ENCODE results near the gene FXYD3. TPM values are rescaled to one million over a fixed set of nuclear protein-coding genes. Genes with fewer than 3 reads are reported as not detected.

FXYD3 gene
- total and polyA plus RNA-seq, 2 donors (not counting 1 experiment from before 2014, with no cell fraction given): not detected

- Histone ChIP-seq H3K36me3 (ENCODE audit: control insufficient read depth, insufficient read depth, low read length) (no peaks in the 10 kb centered on the region), H3K27ac (ENCODE audit: insufficient read depth, low read length) (no peak overlapping the region), H2AFZ (ENCODE audit: low read length) (no peak overlapping the region)
Measured at GRCh38 chr19:35088131-35088913, 27.3 kb upstream of the FXYD3 start.

GRCh38 chr19:35089554-35089953, 26.1 kb upstream of the FXYD3 start:
- Histone ChIP-seq H3K9ac (ENCODE audit: insufficient read depth, low read length) (no peak overlapping the region), H3K4me3 (replicated peaks in 1 of 4; ENCODE audit: control extremely low read depth in 1 of 4, insufficient read depth in 1 of 4, low read depth in 3 of 4, low read length in 4 of 4) (no peak overlapping the region), H2AFZ (ENCODE audit: low read length) (no peak overlapping the region), H3K4me2 (ENCODE audit: extremely low read depth, insufficient read depth, low read length) (no peak overlapping the region), H3K9me3 (ENCODE audit: control insufficient read depth, insufficient read depth, low read depth, low read length) (no peaks in the 10 kb centered on the region), H3K4me1 (ENCODE audit: control insufficient read depth, extremely low read depth, insufficient read depth, low read length) (peaks cover 3% of the 10 kb centered on the region), H3K36me3 (ENCODE audit: control insufficient read depth, insufficient read depth, low read length) (no peaks in the 10 kb centered on the region), H4K20me1 (ENCODE audit: control insufficient read depth, extremely low read depth, insufficient read depth, low read length) (no peaks in the 10 kb centered on the region), H3K79me2 (ENCODE audit: control insufficient read depth, insufficient read depth, low read length) (no peaks in the 10 kb centered on the region), H3K27me3 (ENCODE audit: control insufficient read depth, insufficient read depth, low read length) (no peaks in the 10 kb centered on the region), H3K27ac (ENCODE audit: insufficient read depth, low read length) (no peak overlapping the region)
- TF ChIP-seq EZH2 (IDR thresholded peaks at IDR 0.05; ENCODE audit: low read length, missing control alignments) (no peak), CTCF (conservative IDR thresholded peaks at IDR 0.05 in 1 of 2, IDR thresholded peaks at IDR 0.05 in 1 of 2; ENCODE audit: low read depth in 1 of 2, low read length in 2 of 2) (no peak)
- no peak for DNase-seq (ENCODE audit: low read depth in 2 of 2)

More at GRCh38 chr19:35088131-35088913, 27.3 kb upstream of the FXYD3 start:
- Histone ChIP-seq H3K4me3 (replicated peaks in 1 of 4; ENCODE audit: control extremely low read depth in 1 of 4, insufficient read depth in 1 of 4, low read depth in 3 of 4, low read length in 4 of 4) (no peak overlapping the region), H4K20me1 (ENCODE audit: control insufficient read depth, extremely low read depth, insufficient read depth, low read length) (no peaks in the 10 kb centered on the region), H3K9ac (ENCODE audit: insufficient read depth, low read length) (no peak overlapping the region), H3K27me3 (ENCODE audit: control insufficient read depth, insufficient read depth, low read length) (no peaks in the 10 kb centered on the region), H3K9me3 (ENCODE audit: control insufficient read depth, insufficient read depth, low read depth, low read length) (no peaks in the 10 kb centered on the region), H3K4me2 (ENCODE audit: extremely low read depth, insufficient read depth, low read length) (no peak overlapping the region), H3K4me1 (ENCODE audit: control insufficient read depth, extremely low read depth, insufficient read depth, low read length) (peaks cover 3% of the 10 kb centered on the region), H3K79me2 (ENCODE audit: control insufficient read depth, insufficient read depth, low read length) (no peaks in the 10 kb centered on the region)
- peak; percentile 77 to 88 for DNase-seq (ENCODE audit: low read depth in 2 of 2)
- no peak for TF ChIP-seq CTCF (conservative IDR thresholded peaks at IDR 0.05 in 1 of 2, IDR thresholded peaks at IDR 0.05 in 1 of 2; ENCODE audit: low read depth in 1 of 2, low read length in 2 of 2)

GRCh38 chr19:35090160-35090505, 25.5 kb upstream of the FXYD3 start:
- no peak overlapping the region for H2AFZ ChIP-seq (ENCODE audit: low read length)
- H3K9ac ChIP-seq (ENCODE audit: insufficient read depth, low read length): no peak overlapping the region
- no peaks in the 10 kb centered on the region for H3K36me3 ChIP-seq (ENCODE audit: control insufficient read depth, insufficient read depth, low read length)
- H3K4me2 ChIP-seq (ENCODE audit: extremely low read depth, insufficient read depth, low read length): no peak overlapping the region
- no peaks in the 10 kb centered on the region for H3K27me3 ChIP-seq (ENCODE audit: control insufficient read depth, insufficient read depth, low read length)
- no peak overlapping the region for H3K27ac ChIP-seq (ENCODE audit: insufficient read depth, low read length)
- no peak for TF ChIP-seq EZH2 (IDR thresholded peaks at IDR 0.05; ENCODE audit: low read length, missing control alignments)
- no peak for TF ChIP-seq CTCF (conservative IDR thresholded peaks at IDR 0.05 in 1 of 2, IDR thresholded peaks at IDR 0.05 in 1 of 2; ENCODE audit: low read depth in 1 of 2, low read length in 2 of 2)
- no peaks in the 10 kb centered on the region for H3K79me2 ChIP-seq (ENCODE audit: control insufficient read depth, insufficient read depth, low read length)
- no peaks in the 10 kb centered on the region for H4K20me1 ChIP-seq (ENCODE audit: control insufficient read depth, extremely low read depth, insufficient read depth, low read length)
- no peaks in the 10 kb centered on the region for H3K9me3 ChIP-seq (ENCODE audit: control insufficient read depth, insufficient read depth, low read depth, low read length)
- DNase-seq (ENCODE audit: low read depth in 2 of 2): no peak
- H3K4me3 ChIP-seq (replicated peaks in 1 of 4; ENCODE audit: control extremely low read depth in 1 of 4, insufficient read depth in 1 of 4, low read depth in 3 of 4, low read length in 4 of 4): no peak overlapping the region
- peaks cover 3% of the 10 kb centered on the region for H3K4me1 ChIP-seq (ENCODE audit: control insufficient read depth, extremely low read depth, insufficient read depth, low read length)
